Adrenal gland (tissue), 12 donors: ENCODE data around the gene CLSTN1. TPM values are rescaled to one million over a fixed set of nuclear protein-coding genes. Genes with fewer than 3 reads are reported as not detected.

Experiments used
- DNase-seq, 7 donors: peaks; one replicate each; pipeline ENCODE4 v3.0.0-alpha.2; 2019 to 2020
- H3K27ac ChIP-seq, 5 donors: fragments of 200-600 bp; sonication (generic) in 4 of 5; 1 replicate in 3 of 5; 2 replicates in 2 of 5; pipeline versions ENCODE4 v1.5.1 to v1.8.0; 2016 to 2020; ENCODE audit warnings: mild to moderate bottlenecking in 1 of 5
- H3K27me3 ChIP-seq: fragments of 200-600 bp; 2 replicates; pipeline ENCODE4 v1.8.0; 2021
- H3K36me3 ChIP-seq, 2 donors: fragments of 200-600 bp; replicated peaks in 1 of 2; 1 replicate in 1 of 2; 2 replicates in 1 of 2; pipeline versions ENCODE4 v1.5.1 to v1.8.0; 2018 to 2022
- H3K4me1 ChIP-seq, 2 donors: fragments of 200-600 bp; replicated peaks in 1 of 2; 1 replicate in 1 of 2; 2 replicates in 1 of 2; pipeline versions ENCODE4 v1.5.1 to v1.8.0; 2018 to 2021
- H3K4me3 ChIP-seq, 4 donors: fragments of 200-600 bp; sonication (generic) in 3 of 4; one replicate each; pipeline ENCODE4 v1.5.1; 2016 to 2018
- H3K9me3 ChIP-seq, 3 donors: fragments of 200-600 bp; sonication (generic) in 1 of 3; replicated peaks in 1 of 3; 1 replicate in 2 of 3; 2 replicates in 1 of 3; pipeline versions ENCODE4 v1.5.1 to v1.8.0; 2016 to 2021
- POLR2A ChIP-seq, 2 donors: fragments of 450-650 bp; IDR thresholded peaks; one replicate each; pipeline ENCODE4 v1.6.1; 2017; ENCODE audit warnings: antibody characterized with exemption in 2 of 2, mild to moderate bottlenecking in 2 of 2, moderate library complexity in 1 of 2
- WGBS, 4 donors: extraction: QIAGEN DNeasy Blood & Tissue Kit in 2 of 4; methylation state at CpG; one replicate each; pipeline versions ENCODE4 v1.1.5 to v1.1.7; 2013 to 2017; 5-methylcytosine and 5-hydroxymethylcytosine counted together
- intact Hi-C, 2 donors: fragments of 100-400 bp; cut with DNase I; formaldehyde crosslinking; loops; one replicate each; pipeline versions ENCODE4 v1.14.1 to v1.15.0; 2022 to 2023
- polyA plus RNA-seq, 3 donors: library from polyadenylated mRNA; stranded (reverse); fragments of 200-250 nt in 2 of 3; fragments of 350-450 nt in 1 of 3; fragmentation: Illumina TruSeq in 1 of 3; extraction: RNeasy Lipid Tissue Mini Kit (QIAGEN cat#74804) in 1 of 3; gene quantifications; one replicate each; pipeline ENCODE4 v1.2.3, GENCODE V29; 2013 to 2014
- total RNA-seq, 9 donors: library from RNA; depleted of rRNA in 4 of 9; stranded (reverse); fragments of >200 nt in 4 of 9; fragments of 120-200 nt in 1 of 9; fragmentation: NEBNext Ultra II Directional in 1 of 9; extraction: Animal tissue kit (Norgen Biotek cat#: 25700) in 1 of 9; gene quantifications; one replicate each; pipeline versions ENCODE4 v1.1.0 to v1.2.4, GENCODE V29; 2013 to 2023
- TF ChIP-seq, protein P1 (sequence below), 6 experiments: fragments of 450-650 bp in 4 of 6; fragments of 200-600 bp in 2 of 6; sonication (generic) in 1 of 6; IDR thresholded peaks; 1 replicate in 5 of 6; 2 replicates in 1 of 6; pipeline versions ENCODE4 v1.5.1 to v1.8.0; 2016 to 2021; ENCODE audit warnings: antibody characterized with exemption in 6 of 6, mild to moderate bottlenecking in 2 of 6, moderate library complexity in 1 of 6
- donor health status: healthy with polysubstance abuse.
- donor health status: Bipolar disorder and iron deficiency.
- donor health status: DM: yes; HTN: yes; CAD: no.
- donor health status: DM: no; HTN: no; CAD: no.
- donor health status: DM: no; HTN: no; CAD: no.
- donor health status: DM: yes; HTN: yes; CAD: no.

The CLSTN1 gene
- total and polyA plus RNA-seq, 12 donors: 48.8 to 106 (median 77.9) TPM

DNA sequence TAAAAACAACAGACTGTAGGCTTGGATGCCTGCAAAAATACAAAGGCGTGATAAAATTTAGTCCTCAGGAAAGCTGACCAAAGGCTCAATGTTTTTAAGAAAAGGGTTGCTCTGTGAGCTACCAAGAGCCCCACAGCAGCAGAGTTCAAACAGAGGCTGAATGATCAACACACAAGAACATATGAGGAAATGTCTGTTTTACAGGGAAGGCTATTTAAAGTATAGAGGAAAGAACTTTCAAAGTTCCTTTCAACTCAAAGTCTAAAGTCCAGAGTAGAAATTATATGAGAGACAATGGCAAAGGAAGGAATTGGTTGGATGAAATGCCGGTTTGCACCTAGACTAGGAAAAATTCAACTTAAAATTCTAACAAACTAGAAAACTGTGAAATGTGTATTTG lies 8.6 kb downstream of the CLSTN1 start:
- no peak for DNase-seq
- Histone ChIP-seq H3K9me3 (no peaks in the 10 kb centered on the region), H3K4me1 (peaks cover 9 to 20% of the 10 kb centered on the region in 2 donors), H3K36me3 (no peaks in the 10 kb centered on the region), H3K27me3 (no peaks in the 10 kb centered on the region), H3K27ac (no peak overlapping the region), H3K4me3 (no peak overlapping the region)
- no peak for TF ChIP-seq POLR2A (IDR thresholded peaks at IDR 0.05)
- TF ChIP-seq, protein P1, sequence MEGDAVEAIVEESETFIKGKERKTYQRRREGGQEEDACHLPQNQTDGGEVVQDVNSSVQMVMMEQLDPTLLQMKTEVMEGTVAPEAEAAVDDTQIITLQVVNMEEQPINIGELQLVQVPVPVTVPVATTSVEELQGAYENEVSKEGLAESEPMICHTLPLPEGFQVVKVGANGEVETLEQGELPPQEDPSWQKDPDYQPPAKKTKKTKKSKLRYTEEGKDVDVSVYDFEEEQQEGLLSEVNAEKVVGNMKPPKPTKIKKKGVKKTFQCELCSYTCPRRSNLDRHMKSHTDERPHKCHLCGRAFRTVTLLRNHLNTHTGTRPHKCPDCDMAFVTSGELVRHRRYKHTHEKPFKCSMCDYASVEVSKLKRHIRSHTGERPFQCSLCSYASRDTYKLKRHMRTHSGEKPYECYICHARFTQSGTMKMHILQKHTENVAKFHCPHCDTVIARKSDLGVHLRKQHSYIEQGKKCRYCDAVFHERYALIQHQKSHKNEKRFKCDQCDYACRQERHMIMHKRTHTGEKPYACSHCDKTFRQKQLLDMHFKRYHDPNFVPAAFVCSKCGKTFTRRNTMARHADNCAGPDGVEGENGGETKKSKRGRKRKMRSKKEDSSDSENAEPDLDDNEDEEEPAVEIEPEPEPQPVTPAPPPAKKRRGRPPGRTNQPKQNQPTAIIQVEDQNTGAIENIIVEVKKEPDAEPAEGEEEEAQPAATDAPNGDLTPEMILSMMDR (IDR thresholded peaks at IDR 0.05): no peak
- 84 to 94% (median 88%) methylated on average over 2 of the region's 2 CpGs for WGBS, 4 donors
- intact Hi-C loops: no loop called here

DNA sequence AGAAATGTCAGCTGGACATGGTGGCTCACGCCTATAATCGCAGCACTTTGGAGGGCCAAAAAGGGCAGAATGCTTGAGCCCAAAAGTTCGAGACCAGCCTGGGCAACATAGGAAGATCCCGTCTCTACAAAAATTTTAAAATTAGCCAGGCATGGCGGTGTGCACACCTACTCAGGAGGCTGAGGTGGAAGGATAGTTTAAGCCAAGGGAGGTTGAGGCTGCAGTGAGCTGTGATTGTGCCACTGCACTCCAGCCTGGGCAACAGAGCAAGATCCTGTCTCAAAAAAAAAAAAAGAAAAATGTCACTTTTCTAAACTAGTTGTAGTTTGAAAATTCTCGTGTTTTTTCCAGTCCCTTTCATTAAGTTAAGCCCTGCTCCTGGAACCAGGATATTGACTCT lies 9.1 kb downstream of the CLSTN1 start:
- Histone ChIP-seq H3K9me3 (no peaks in the 10 kb centered on the region), H3K4me3 (no peak overlapping the region), H3K4me1 (peaks cover 9 to 20% of the 10 kb centered on the region in 2 donors), H3K36me3 (no peaks in the 10 kb centered on the region), H3K27ac (no peak overlapping the region), H3K27me3 (no peaks in the 10 kb centered on the region)
- WGBS, 4 donors: 91 to 94% (median 92%) methylated on average over 6 of the region's 6 CpGs
- intact Hi-C loops: no loop called here
- no peak for DNase-seq
- TF ChIP-seq POLR2A (IDR thresholded peaks at IDR 0.05): no peak
- TF ChIP-seq, protein P1 (IDR thresholded peaks at IDR 0.05): no peak

DNA sequence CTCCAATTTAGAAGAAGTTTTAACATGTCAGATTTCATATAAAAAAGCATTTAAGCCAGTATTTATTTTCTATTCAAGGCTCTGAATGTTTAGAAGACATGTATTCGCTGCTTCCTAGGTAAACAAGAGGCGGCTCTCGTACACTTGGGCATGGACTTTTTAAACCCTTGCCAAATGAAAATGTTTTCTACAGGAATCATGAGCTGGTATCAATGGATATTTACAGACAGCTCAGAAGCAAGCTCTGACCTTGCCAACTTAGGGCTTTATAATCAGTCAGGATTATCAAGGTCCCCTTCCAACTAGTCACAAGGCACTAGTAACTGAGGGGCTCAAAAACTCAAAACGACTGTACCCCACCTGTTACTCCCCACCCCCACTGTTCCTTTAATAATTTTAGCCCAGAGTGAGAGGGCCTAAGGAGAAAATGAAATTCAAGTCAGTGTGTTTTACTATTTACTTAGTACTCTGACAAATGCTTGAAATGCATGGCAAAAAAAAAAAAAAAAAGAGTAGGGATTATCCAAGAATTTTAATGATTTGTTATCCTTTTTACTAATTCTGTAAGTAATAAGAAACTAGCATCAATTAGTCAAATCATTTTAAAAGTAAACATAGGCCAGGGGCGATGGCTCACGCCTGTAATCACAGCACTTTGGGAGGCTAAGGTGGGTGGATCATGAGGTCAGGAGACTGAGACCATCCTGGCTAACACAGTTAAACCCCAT lies 12.4 kb downstream of the CLSTN1 start:
- peaks cover 9 to 20% of the 10 kb centered on the region in 2 donors for H3K4me1 ChIP-seq
- no peak for DNase-seq
- WGBS, 4 donors: 56 to 62% (median 59%) methylated on average over 6 of the region's 6 CpGs
- H3K27ac ChIP-seq: peak overlapping the region in 2 of 5 donors; percentile 45 to 52
- H3K36me3 ChIP-seq: no peaks in the 10 kb centered on the region
- no peak overlapping the region for H3K4me3 ChIP-seq
- intact Hi-C loops: no loop called here
- no peaks in the 10 kb centered on the region for H3K9me3 ChIP-seq
- H3K27me3 ChIP-seq: no peaks in the 10 kb centered on the region
- no peak for TF ChIP-seq POLR2A (IDR thresholded peaks at IDR 0.05)
- TF ChIP-seq, protein P1 (IDR thresholded peaks at IDR 0.05): no peak

DNA sequence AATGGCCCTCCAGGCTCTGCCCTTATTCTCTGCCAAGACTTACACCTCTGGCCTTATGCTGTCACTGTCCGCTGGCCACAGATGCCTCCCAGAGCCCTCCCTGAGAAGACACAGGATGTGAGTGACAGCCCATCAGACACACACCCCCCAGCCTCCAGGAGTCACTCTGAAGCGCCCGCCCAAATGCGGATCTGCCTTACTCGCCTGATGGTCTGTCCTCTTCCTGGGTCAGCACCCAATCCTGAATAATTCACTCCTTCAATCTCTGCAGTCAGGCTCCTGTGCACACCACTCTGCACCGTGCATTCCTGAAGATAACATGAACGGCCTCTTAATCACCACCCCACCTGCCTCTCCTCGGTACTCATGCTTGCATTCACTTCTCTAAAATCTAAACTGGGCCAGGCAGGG lies 14.7 kb downstream of the CLSTN1 start:
- TF ChIP-seq POLR2A (IDR thresholded peaks at IDR 0.05): no peak
- TF ChIP-seq, protein P1 (IDR thresholded peaks at IDR 0.05): no peak
- Histone ChIP-seq H3K4me1 (peaks cover 17 to 31% of the 10 kb centered on the region in 2 donors), H3K27ac (no peak overlapping the region), H3K27me3 (no peaks in the 10 kb centered on the region), H3K4me3 (no peak overlapping the region), H3K9me3 (no peaks in the 10 kb centered on the region), H3K36me3 (no peaks in the 10 kb centered on the region)
- peak in 1 of 7 donors; percentile 33 for DNase-seq
- WGBS, 4 donors: 68 to 77% (median 70%) methylated on average over 3 to 8 of the region's 8 CpGs
- intact Hi-C loops: no loop called here
